ENCODE measurements around the gene MAGIX. TPM values are rescaled to one million over a fixed set of nuclear protein-coding genes. Genes with fewer than 3 reads are reported as not detected.
A peak's percentile ranks its signal among the peaks of the same experiment; 100 is the strongest.
"Not testable (repeated sequence)": the region's sequence is repeated elsewhere in the genome, so short reads cannot be mapped to it uniquely, and the experiment has no call there.

The MAGIX gene
- total RNA-seq, 1 experiment from 2014 or later: 3.8 TPM

GRCh38 chrX:49160908-49161307 lies 1.6 kb upstream of the MAGIX start:
- no peak for DNase-seq (ENCODE audit: low read depth)

GRCh38 chrX:49161632-49162031 lies 926 bp upstream of the MAGIX start:
- no peak for DNase-seq (ENCODE audit: low read depth)

DNA sequence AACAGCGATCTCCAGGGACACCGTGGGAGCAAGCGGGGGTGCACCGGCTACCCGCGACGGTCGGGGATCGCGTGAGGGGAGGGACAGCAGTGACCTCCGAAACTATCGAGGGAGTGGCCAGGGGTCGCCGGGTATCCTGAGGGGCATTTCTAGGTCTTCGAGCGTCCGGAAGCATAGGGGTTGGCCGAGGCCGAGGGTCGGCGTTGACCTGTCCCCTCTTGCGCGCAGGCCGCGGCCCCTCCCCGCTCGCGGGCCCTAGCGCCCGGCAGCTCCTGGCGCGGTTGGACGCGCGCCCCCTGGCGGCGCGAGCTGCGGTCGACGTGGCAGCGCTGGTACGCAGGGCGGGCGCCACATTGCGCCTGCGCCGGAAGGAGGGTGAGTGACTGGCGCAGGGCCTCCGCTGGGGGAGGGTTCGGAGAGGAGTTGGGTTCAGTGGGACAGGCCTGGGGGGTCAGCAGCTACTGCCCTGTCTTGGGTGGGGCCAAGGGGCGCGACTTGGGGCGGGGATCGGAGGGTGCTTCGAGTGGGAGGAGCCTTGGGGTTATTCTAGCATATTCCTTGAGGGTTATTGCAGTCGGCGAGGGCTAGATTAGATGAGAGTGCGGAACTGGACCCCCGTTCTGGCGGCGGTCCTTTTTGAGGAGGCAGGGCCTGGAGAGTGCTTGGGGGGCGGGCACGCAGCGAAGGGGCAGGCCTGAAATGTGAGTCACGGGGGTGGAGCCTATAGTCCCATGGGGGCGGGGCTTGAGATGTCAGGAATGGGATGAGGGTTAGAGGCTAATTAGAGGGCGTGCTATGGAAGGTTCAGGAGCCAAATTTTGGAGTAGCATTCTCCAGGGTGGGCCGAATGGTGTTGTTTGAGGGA lies 1.2 kb downstream of the MAGIX start:
- peak; percentile 76 for DNase-seq (ENCODE audit: low read depth)

DNA sequence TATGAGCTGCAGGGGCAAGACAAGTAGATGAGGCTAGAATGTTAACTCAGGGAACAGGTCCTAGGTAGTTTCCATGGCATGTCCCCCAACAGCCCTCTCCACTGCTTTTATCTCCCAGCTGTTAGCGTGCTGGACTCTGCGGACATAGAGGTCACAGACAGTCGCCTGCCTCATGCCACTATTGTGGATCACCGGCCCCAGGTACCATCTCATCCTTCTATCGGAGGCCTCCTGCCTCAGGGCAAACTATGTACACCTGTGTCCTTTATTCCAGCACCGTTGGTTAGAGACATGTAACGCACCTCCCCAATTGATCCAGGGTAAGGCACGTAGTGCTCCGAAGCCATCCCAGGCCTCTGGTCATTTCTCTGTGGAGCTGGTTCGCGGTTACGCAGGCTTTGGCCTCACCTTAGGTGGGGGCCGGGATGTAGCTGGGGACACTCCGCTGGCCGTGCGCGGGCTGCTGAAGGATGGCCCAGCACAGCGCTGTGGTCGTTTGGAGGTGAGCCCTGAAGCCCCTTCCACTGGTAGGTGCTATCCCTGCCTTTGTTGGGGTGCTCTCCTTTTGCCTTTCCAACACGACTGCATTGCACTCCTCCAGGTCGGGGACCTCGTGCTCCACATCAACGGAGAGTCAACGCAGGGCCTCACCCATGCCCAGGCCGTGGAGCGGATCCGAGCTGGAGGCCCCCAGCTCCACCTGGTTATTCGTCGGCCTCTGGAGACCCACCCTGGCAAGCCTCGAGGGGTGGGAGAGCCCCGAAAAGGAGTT lies 2.2 kb downstream of the MAGIX start:
- DNase-seq (ENCODE audit: low read depth): no peak

DNA sequence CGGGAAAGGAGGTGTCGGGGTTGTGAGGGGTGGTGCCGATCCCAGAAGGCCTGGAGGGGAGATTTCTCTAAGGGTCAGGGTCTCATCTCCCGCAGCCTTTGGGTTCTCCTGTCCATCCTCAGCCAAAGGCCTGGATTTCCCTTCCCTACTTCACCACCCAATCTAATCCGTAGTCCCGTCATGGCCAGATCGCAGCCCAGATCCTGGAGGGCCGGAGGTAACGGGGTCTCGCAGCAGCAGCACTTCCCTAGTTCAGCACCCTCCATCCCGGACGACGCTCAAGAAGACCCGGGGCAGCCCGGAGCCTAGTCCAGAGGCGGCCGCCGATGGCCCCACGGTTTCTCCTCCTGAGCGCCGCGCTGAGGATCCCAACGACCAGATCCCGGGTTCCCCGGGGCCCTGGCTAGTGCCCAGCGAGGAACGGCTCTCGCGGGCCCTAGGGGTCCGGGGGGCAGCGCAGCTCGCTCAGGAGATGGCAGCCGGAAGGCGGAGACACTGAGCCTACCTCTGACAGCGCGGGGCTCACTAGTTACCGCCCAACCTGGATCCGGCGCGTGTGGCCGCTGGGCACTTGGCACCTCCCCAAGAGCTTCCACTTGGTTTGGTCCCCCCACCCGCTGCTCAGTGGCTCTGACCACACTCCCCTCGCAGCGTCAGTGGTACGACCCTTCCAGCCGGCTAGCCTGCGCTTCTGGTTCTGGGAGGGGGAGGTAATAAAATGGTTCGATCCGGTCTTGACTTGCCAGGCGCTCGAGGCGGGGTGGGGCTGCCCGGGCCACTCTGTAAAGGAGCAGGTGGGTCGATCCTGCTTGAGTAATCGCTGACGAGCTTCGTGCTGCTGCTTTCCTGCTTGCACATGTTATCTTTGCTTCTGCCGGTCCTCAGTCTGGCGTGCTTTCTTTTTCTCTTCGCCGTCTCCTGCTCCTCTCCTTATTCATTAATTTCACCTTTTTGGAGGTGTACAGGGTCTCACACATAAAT lies 3.6 kb downstream of the MAGIX start:
- DNase-seq (ENCODE audit: low read depth): peak; percentile 71

DNA sequence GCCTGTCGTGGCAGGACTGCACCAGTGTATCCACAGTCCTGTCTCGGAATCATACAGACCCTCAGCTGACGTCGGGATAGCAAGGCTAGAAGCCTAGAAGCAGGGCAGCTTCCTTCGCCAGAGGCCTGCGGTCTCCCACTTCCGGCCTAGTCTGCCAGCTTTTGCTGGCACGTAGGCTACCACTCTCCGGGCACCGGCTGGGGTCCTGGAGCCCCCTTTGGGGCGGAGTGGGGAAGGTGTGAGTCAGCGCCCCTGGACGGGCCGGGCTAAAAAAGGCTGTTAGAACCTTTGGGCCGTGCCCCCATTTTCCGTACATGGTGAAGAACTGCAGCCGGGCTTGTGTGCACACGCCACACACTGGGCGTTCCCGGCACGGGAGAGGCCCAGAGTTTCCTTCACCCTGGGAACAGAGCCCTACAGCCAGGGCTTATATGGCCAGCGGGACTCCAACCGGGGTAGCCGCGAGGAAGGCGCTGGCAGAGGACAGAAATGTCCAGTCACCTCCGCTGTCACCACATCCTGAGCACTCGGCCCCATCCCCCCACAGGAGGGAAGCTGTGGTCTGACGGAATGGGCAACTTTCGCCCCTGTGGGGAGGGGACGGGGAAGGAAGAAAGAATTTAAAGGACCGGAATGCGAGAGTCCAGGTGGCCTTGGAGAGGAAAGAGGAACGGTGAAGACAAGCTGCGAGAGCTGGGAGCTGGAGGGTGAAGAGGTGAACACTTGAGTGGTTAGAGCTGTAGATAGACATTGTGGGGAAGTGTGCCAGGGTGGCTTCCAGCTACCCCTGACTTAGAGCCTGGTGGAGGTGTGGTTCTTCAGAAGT lies 4.6 kb downstream of the MAGIX start:
- peak; percentile 85 for DNase-seq (ENCODE audit: low read depth)

- DNase-seq (ENCODE audit: low read depth): no peak
Measured at GRCh38 chrX:49167740-49168108, 5.2 kb downstream of the MAGIX start.

GRCh38 chrX:49171752-49172279 lies 9.3 kb downstream of the MAGIX start, which contains the start of gene PLP2:
TSS of gene PLP2 (plus strand) at chrX:49171898. CDS start at chrX:49172001, 103 bp downstream.
- DNase-seq (ENCODE audit: low read depth): peak; percentile 60

DNA sequence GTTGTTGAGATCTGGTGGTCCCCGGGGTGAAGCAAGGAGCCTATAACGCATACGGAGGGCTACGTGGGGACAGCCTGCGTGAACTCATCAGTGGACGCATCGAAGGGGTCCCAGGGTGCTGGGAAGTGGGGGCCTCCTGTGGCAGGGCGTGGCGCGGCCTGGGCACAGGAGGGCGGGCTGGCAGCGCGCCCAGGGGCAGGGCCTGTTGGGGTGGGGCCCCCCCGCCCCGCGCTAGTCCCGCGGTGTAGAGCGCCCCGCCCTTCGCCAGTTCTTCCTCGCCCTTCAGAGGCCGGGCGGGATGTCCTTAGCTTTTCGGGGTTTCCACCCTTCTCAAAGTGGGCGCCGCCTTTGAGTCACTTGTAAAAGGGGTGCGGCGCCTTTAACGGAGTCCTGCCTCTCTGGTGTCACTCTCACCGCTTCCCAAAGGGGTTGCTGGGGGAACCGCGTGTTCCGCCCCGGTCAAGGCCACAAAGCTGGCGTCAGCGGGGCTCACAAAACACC lies 9.8 kb downstream of the MAGIX start:
- DNase-seq (ENCODE audit: low read depth): peak; percentile 80

GRCh38 chrX:49173544-49173943 lies 11.0 kb downstream of the MAGIX start:
- DNase-seq (ENCODE audit: low read depth): not testable (repeated sequence)

DNA sequence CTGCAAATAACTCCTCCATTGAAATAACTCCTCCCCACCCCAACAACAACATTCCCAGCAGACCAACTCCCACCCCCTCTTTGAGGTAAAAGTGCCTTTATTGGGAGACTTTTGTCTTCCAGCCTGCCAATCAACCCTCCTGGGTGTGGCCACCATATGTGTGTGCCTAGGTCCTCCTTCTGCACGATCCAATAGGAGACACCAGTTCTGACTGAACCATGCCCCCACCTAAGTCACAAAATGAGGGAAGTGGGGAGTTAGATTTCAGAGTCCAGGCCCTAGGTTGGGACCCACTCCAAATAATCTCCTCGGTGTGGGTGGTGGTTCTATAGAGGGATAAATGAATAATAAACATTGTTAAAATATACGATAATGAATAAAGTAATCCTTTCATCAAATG lies 12.2 kb downstream of the MAGIX start:
- DNase-seq (ENCODE audit: low read depth): no peak

DNA sequence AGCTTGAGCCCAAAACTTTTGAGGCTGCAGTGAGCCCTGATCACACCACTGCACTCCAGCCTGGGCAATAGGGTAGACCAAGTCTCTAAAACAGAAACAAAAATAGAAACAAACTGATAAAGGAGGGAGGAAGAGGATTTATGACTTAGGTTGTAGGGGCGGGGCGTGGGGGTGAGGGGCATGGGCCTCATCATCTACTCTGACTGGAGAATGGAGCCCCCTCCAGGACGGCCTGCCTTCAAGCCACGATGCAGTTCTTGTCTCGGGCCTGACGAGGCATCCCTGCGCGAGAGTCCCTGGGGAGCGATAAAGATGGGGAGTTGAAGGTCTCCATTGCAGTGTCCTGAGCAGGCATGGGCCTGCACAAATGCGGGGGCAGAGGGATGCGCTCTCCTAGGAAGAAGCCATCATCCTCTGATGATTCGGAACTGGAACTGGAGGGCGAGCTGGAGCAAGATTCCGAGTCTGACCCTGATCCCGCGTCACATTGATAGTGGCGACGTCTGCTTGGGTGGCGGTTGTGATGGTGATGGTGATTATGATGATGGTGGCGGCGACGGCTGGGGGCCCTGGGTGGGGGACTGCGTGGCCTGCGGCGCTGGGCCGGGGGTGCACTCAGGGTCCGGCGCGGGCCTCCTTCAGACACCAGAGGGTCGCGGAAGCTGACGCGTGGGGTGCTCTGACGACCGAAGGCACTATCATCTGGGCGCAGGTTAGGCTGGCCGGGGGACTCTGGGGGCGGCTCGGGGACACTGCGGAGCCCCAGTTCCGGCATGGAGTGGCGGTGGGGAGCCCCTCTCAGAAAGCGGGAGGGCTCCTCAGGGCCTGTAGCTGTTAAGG lies 13.1 kb downstream of the MAGIX start:
- DNase-seq (ENCODE audit: low read depth): no peak

- DNase-seq (ENCODE audit: low read depth): no peak
Measured at GRCh38 chrX:49176421-49177326, 14.1 kb downstream of the MAGIX start.

- no peak for DNase-seq (ENCODE audit: low read depth)
Measured at GRCh38 chrX:49177338-49177833, 14.8 kb downstream of the MAGIX start.

- DNase-seq (ENCODE audit: low read depth): no peak
Measured at GRCh38 chrX:49177873-49178480, 15.4 kb downstream of the MAGIX start.

GRCh38 chrX:49178537-49178936 lies 16.0 kb downstream of the MAGIX start:
- no peak for DNase-seq (ENCODE audit: low read depth)

GRCh38 chrX:49179358-49179757 lies 16.8 kb downstream of the MAGIX start:
- no peak for DNase-seq (ENCODE audit: low read depth)

Data from LHCN-M2 (cell line).